GM12878 (cell line): ENCODE measurements around the gene RASGRF1. TPM values are rescaled to one million over a fixed set of nuclear protein-coding genes. Genes with fewer than 3 reads are reported as not detected.

Experiments
- ATAC-seq: fragments of 200-7000 bp; cut with Tn5 transposase; 3 replicates; pipeline ENCODE4 v1.9.1; 2020; ENCODE audit warnings: mild to moderate bottlenecking, moderate library complexity
- BruUV-seq: library from RNA; stranded (reverse); fragments of 400-500 nt; replicated peaks from 2 replicates; lab custom pipeline; 2021; lab: Mats Ljungman, UMichigan
- CTCF ChIA-PET: fragments of 300-600 bp; sonication (Branson Sonifier 250); formaldehyde crosslinking; extraction: SDS; loops from one replicate; lab custom pipeline; 2021; ENCODE audit warnings: inconsistent platforms; lab: Yijun Ruan, JAX
- POLR2A ChIA-PET: fragments of 350-600 bp; formaldehyde crosslinking; extraction: SDS; loops from one replicate; lab custom pipeline; 2021; ENCODE audit warnings: inconsistent platforms; lab: Charles Lee
- RAD21 ChIA-PET: fragments of 300-600 bp; sonication (Branson Sonifier 250); formaldehyde crosslinking; loops from one replicate; lab custom pipeline; 2023; ENCODE audit warnings: antibody characterized with exemption; ENCODE audit not compliant: unreplicated experiment; lab: Charles Lee
- SMC1A ChIA-PET: fragments of 300-600 bp; sonication (Branson Sonifier 250); formaldehyde crosslinking; loops from one replicate; lab custom pipeline; 2023; ENCODE audit not compliant: unreplicated experiment, uncharacterized antibody; lab: Charles Lee
- DNase-seq: peaks from one replicate; pipeline ENCODE4 v3.0.0-alpha.2; 2011; ENCODE audit warnings: low read depth, low spot score
- FAIRE-seq: peaks from 3 replicates; lab custom pipeline; 2011; peaks lifted over from hg19 to GRCh38; lab: Jason Lieb, UNC
- H2AFZ ChIP-seq: 2 replicates; pipeline ENCODE4 v1.6.0; 2011; ENCODE audit warnings: low read depth, low read length, control low read depth; ENCODE audit not compliant: control insufficient read depth
- H3K27ac ChIP-seq: 2 replicates; pipeline ENCODE4 v1.5.1; 2011; ENCODE audit warnings: control low read depth; ENCODE audit not compliant: control insufficient read depth, insufficient read depth
- H3K27me3 ChIP-seq, 2 experiments: replicated peaks in 1 of 2; 2 replicates each; pipeline versions ENCODE4 v1.6.0 to v1.6.1; 2011; ENCODE audit warnings: low read length in 1 of 2; ENCODE audit not compliant: control insufficient read depth in 2 of 2, insufficient read depth in 2 of 2
- H3K36me3 ChIP-seq, 2 experiments: 2 replicates each; pipeline ENCODE4 v1.5.1; 2011; ENCODE audit warnings: low read length in 1 of 2; ENCODE audit not compliant: control insufficient read depth in 2 of 2, insufficient read depth in 2 of 2
- H3K4me1 ChIP-seq: 2 replicates; pipeline ENCODE4 v1.6.1; 2011; ENCODE audit warnings: mild to moderate bottlenecking, low read length, moderate library complexity, mixed read lengths; ENCODE audit not compliant: control insufficient read depth, insufficient read depth
- H3K4me2 ChIP-seq: 2 replicates; pipeline ENCODE4 v1.6.0; 2011; ENCODE audit warnings: control low read depth; ENCODE audit not compliant: control insufficient read depth, insufficient read depth
- H3K4me3 ChIP-seq: fragments of 200-600 bp; sonication (generic); 2 replicates; pipeline ENCODE4 v1.5.1; 2016
- H3K79me2 ChIP-seq: 2 replicates; pipeline ENCODE4 v1.6.0; 2011; ENCODE audit warnings: low read length; ENCODE audit not compliant: control insufficient read depth, insufficient read depth
- H3K9ac ChIP-seq: 2 replicates; pipeline ENCODE4 v1.8.0; 2011; ENCODE audit warnings: low read length, control low read depth, mixed read lengths; ENCODE audit not compliant: control insufficient read depth, insufficient read depth
- H3K9me3 ChIP-seq: replicated peaks from 3 replicates; pipeline ENCODE4 v1.5.1; 2011; ENCODE audit warnings: mild to moderate bottlenecking, low read length; ENCODE audit not compliant: control insufficient read depth, insufficient read depth
- H4K20me1 ChIP-seq: 2 replicates; pipeline ENCODE4 v1.6.0; 2011; ENCODE audit not compliant: control insufficient read depth, insufficient read depth
- CREM ChIP-seq: IDR thresholded peaks from 2 replicates; pipeline ENCODE4 v1.6.1; 2014; ENCODE audit warnings: antibody characterized with exemption, low read depth
- EGR1 ChIP-seq, 2 experiments: IDR thresholded peaks; 1 replicate in 1 of 2; 2 replicates in 1 of 2; pipeline ENCODE4 v1.6.1; 2011 to 2012; ENCODE audit warnings: low read depth in 2 of 2, low read length in 2 of 2, borderline replicate concordance in 1 of 2, mild to moderate bottlenecking in 1 of 2, moderate library complexity in 1 of 2
- ETV6 ChIP-seq, 2 experiments: fragments of 450-650 bp in 1 of 2; IDR thresholded peaks in 1 of 2; conservative IDR thresholded peaks in 1 of 2; 2 replicates each; pipeline ENCODE4 v1.6.1; 2014; ENCODE audit warnings: antibody characterized with exemption in 1 of 2, borderline replicate concordance in 1 of 2, low read depth in 1 of 2, mild to moderate bottlenecking in 1 of 2, moderate library complexity in 1 of 2
- GABPA ChIP-seq: IDR thresholded peaks from 2 replicates; pipeline ENCODE4 v1.6.1; 2014; ENCODE audit warnings: antibody characterized with exemption, low read depth, mild to moderate bottlenecking, inconsistent platforms
- HDGF ChIP-seq: fragments of 450-650 bp; IDR thresholded peaks from 2 replicates; pipeline ENCODE4 v1.6.1; 2016; ENCODE audit warnings: antibody characterized with exemption
- IKZF1 ChIP-seq: fragments of 450-650 bp; conservative IDR thresholded peaks from 2 replicates; pipeline ENCODE4 v1.6.1; 2017; ENCODE audit warnings: antibody characterized with exemption, mild to moderate bottlenecking
- IKZF2 ChIP-seq, 2 experiments: fragments of 450-650 bp; IDR thresholded peaks; 2 replicates each; pipeline ENCODE4 v1.6.1; 2017; ENCODE audit warnings: mild to moderate bottlenecking in 2 of 2, moderate library complexity in 2 of 2
- IRF5 ChIP-seq: fragments of 450-650 bp; IDR thresholded peaks from 2 replicates; pipeline ENCODE4 v1.6.1; 2017; ENCODE audit warnings: borderline replicate concordance
- MTA2 ChIP-seq: fragments of 450-650 bp; IDR thresholded peaks from 2 replicates; pipeline ENCODE4 v1.6.1; 2016; ENCODE audit warnings: low read depth, mild to moderate bottlenecking, moderate library complexity
- NBN ChIP-seq: fragments of 450-650 bp; IDR thresholded peaks from 2 replicates; pipeline ENCODE4 v1.6.1; 2016
- PAX5 ChIP-seq: IDR thresholded peaks from 2 replicates; pipeline ENCODE4 v1.6.1; 2011; ENCODE audit warnings: low read depth, low read length, borderline replicate concordance
- SREBF1 ChIP-seq: IDR thresholded peaks from 2 replicates; pipeline ENCODE4 v1.6.1; 2012; ENCODE audit warnings: mild to moderate bottlenecking, low read length
- TAF1 ChIP-seq: IDR thresholded peaks from 2 replicates; pipeline ENCODE4 v1.6.1; 2011; ENCODE audit warnings: mild to moderate bottlenecking, low read depth, low read length, borderline replicate concordance
- YY1 ChIP-seq: IDR thresholded peaks from 2 replicates; pipeline ENCODE4 v1.6.1; 2011; ENCODE audit warnings: low read depth, mild to moderate bottlenecking, low read length
- WGBS: methylation state at CpG from one replicate; pipeline ENCODE4 v1.1.6; 2016; ENCODE audit warnings: low lambda C conversion rate; ENCODE audit not compliant: insufficient replicate concordance, insufficient coverage; ENCODE audit errors: missing lambda C conversion rate; 5-methylcytosine and 5-hydroxymethylcytosine counted together
- in situ Hi-C: fragments of 300-500 bp; cut with MboI; formaldehyde crosslinking; loops from 9 replicates; pipeline ENCODE4 v1.14.3; 2018; ENCODE audit warnings: mixed read lengths
- intact Hi-C: fragments of 100-400 bp; cut with micrococcal nuclease; formaldehyde crosslinking; loops from one replicate; pipeline ENCODE4 v1.14.2; 2022; ENCODE audit not compliant: unreplicated experiment
- polyA plus RNA-seq, 11 experiments: library from polyadenylated mRNA; depleted of rRNA in 4 of 11; unstranded in 6 of 11; stranded (reverse) in 5 of 11; fragments of >200 nt; fragmentation: Nextera tagmentation in 4 of 11; fragmentation: Illumina TruSeq in 1 of 11; extraction: Ambion mirVana in 4 of 11; extraction: Trizol in 1 of 11; gene quantifications; 1 replicate in 1 of 11; 2 replicates in 10 of 11; pipeline versions ENCODE4 v1.2.1 to v1.2.3, GENCODE V29; 2011 to 2016; ENCODE audit warnings: inconsistent platforms in 2 of 11, missing spikeins in 2 of 11, low read depth in 1 of 11
- total RNA-seq, 4 experiments: library from RNA; depleted of rRNA in 3 of 4; stranded (reverse); fragments of >200 nt in 3 of 4; fragmentation: Illumina TruSeq in 1 of 4; extraction: Trizol in 1 of 4; gene quantifications; 2 replicates each; pipeline versions ENCODE4 v1.2.1 to v1.2.3, GENCODE V29; 2013 to 2021

RASGRF1 gene
- total and polyA plus RNA-seq, 10 of the 15 experiments (the other 5 are each of a cell fraction or from before 2014, with no cell fraction given), result 0.20 to 1.9 (median 0.86) TPM

- ChIA-PET POLR2A (interaction anchor here (1.2 kb wide), 1 partner anchor 11 kb away, joined by 3 read pairs; no protein-coding TSS in a partner anchor), CTCF (interaction anchor here (1.0 kb wide), 1 partner anchor 14 kb away, joined by 3 read pairs; no protein-coding TSS in a partner anchor)
- no peak for ATAC-seq
These were observed 97.2 kb downstream of the RASGRF1 start for GRCh38 chr15:78993257-78993930.

GRCh38 chr15:78992416-78993256 is 97.9 kb downstream of the RASGRF1 start:
- FAIRE-seq (no peak), DNase-seq (no peak), ATAC-seq (no peak)
- in situ Hi-C loops (loop anchor here (25.0 kb wide), 1 partner anchor 830 kb away; no protein-coding TSS in a partner anchor), intact Hi-C loops (no loop called here)
- no peak overlapping the region for H3K27ac ChIP-seq
- ChIA-PET CTCF (interaction anchor here (1.6 kb wide), 1 partner anchor 13 kb away, joined by 4 read pairs; no protein-coding TSS in a partner anchor), SMC1A (interaction anchor here (1.2 kb wide), 1 partner anchor 14 kb away, joined by 3 read pairs; no protein-coding TSS in a partner anchor), RAD21 (no interaction called here), POLR2A (no interaction called here)
- no peak overlapping the region for H3K4me3 ChIP-seq
- H3K27me3 ChIP-seq, result no peaks in the 10 kb centered on the region
- H3K36me3 ChIP-seq, result no peaks in the 10 kb centered on the region
- no peak overlapping the region for H3K4me2 ChIP-seq
- H3K9ac ChIP-seq, result no peak overlapping the region
- WGBS, result 63% methylated on average over 17 of the region's 17 CpGs
- no peaks in the 10 kb centered on the region for H3K79me2 ChIP-seq
- peaks cover 26% of the 10 kb centered on the region for H3K4me1 ChIP-seq
- H2AFZ ChIP-seq, result no peak overlapping the region
- H4K20me1 ChIP-seq, result no peaks in the 10 kb centered on the region
- BruUV-seq, result no TSS peak
- H3K9me3 ChIP-seq, result no peaks in the 10 kb centered on the region
- TF ChIP-seq TAF1, result no peak
- TF ChIP-seq PAX5, result peak; percentile 18; the same call in 1 of the 2 replicates
- TF ChIP-seq EGR1 (IDR thresholded peaks at IDR 0.05; ENCODE audit: borderline replicate concordance in 1 of 2, low read depth in 2 of 2, low read length in 2 of 2), result peak; percentile 65 to 91
- no peak for TF ChIP-seq YY1
- peak; percentile 31; the same call in 1 of the 2 replicates for TF ChIP-seq IRF5
- no peak for TF ChIP-seq GABPA
- peak; percentile 14; the same call in 1 of the 2 replicates for TF ChIP-seq IKZF1
- 0 out of 2 replicates have a peak, but pooled peaks have one; percentile 35 for TF ChIP-seq MTA2
- no peak for TF ChIP-seq ETV6 (conservative IDR thresholded peaks at IDR 0.05 in 1 of 2, IDR thresholded peaks at IDR 0.05 in 1 of 2; ENCODE audit: borderline replicate concordance in 1 of 2, low read depth in 1 of 2)
- peak; percentile 87 for TF ChIP-seq HDGF
- TF ChIP-seq NBN, result peak; percentile 88

More at GRCh38 chr15:78993257-78993930, 97.2 kb downstream of the RASGRF1 start:
- in situ Hi-C loops (loop anchor here (25.0 kb wide), 1 partner anchor 831 kb away; no protein-coding TSS in a partner anchor), intact Hi-C loops (no loop called here)
- no peaks in the 10 kb centered on the region for H4K20me1 ChIP-seq
- 89% methylated on average over 4 of the region's 4 CpGs for WGBS
- no peaks in the 10 kb centered on the region for H3K27me3 ChIP-seq
- no peaks in the 10 kb centered on the region for H3K79me2 ChIP-seq
- H3K9ac ChIP-seq, result no peak overlapping the region
- H3K4me2 ChIP-seq, result no peak overlapping the region
- FAIRE-seq (peak; percentile 85), DNase-seq (no peak)
- H3K9me3 ChIP-seq, result no peaks in the 10 kb centered on the region
- H3K27ac ChIP-seq, result no peak overlapping the region
- TF ChIP-seq CREM (no peak), SREBF1 (no peak), IKZF2 (IDR thresholded peaks at IDR 0.05) (0 out of 4 replicates have a peak, but pooled peaks of 1 of the 2 experiments have one; percentile 0), IKZF1 (0 out of 2 replicates have a peak, but pooled peaks have one; percentile 3), HDGF (0 out of 2 replicates have a peak, but pooled peaks have one; percentile 65), NBN (peak; percentile 6)
- no peaks in the 10 kb centered on the region for H3K36me3 ChIP-seq
- no peak overlapping the region for H2AFZ ChIP-seq
- peaks cover 21% of the 10 kb centered on the region for H3K4me1 ChIP-seq
- ChIA-PET RAD21 (no interaction called here), SMC1A (no interaction called here)
- no TSS peak for BruUV-seq
- H3K4me3 ChIP-seq, result no peak overlapping the region
